ENCODE results near the gene PPP3CA. TPM values are rescaled to one million over a fixed set of nuclear protein-coding genes. Genes with fewer than 3 reads are reported as not detected.
A peak's percentile ranks its signal among the peaks of the same experiment; 100 is the strongest.

The PPP3CA gene
- total RNA-seq, 1 donor from 2014 or later = 36.5 TPM

DNA sequence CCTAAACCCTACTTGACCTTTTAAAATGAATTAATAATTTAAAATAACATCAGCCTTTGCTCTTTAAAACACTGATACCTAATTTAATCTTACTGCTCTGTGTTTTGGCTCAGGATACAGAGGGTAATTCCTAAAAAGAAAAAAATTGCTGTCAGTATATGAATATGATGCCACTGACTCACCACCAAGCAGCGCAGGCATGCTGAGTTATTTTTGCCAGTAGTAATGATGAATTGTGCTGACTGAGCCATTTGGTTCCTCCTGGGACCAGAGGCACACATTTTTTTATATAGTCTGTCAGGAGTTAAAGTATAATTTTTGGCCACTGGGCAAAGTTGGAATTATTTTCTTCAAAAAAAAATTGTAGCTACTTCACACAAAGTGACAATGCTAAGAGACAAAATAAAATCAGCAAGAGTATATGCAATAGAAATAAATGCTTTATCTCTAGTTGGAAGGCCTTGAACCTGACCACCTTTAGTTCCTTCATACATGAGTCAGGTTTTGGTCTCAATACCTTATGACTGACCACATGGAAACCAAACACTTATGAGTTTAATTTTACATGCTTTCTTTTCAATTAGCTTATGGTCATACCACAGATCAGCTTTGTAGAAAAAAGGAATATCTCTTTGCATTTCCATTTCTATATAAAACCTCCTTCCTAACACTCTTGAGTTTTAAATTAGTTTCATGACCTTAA, 115.1 kb downstream of the PPP3CA start:
- no peak for DNase-seq (ENCODE audit: low spot score)
- H3K36me3 Mint-ChIP-seq (ENCODE audit: low read depth) = no peaks in the 10 kb centered on the region
- H3K27ac Mint-ChIP-seq (ENCODE audit: unreplicated experiment) = peak overlapping the region; percentile 81
- peak; percentile 43 for TF ChIP-seq CTCF (IDR thresholded peaks at IDR 0.05)
- peaks cover 4% of the 10 kb centered on the region for H3K9me3 Mint-ChIP-seq (ENCODE audit: low read depth)
- H3K4me1 Mint-ChIP-seq (ENCODE audit: low read depth) = peaks cover 49% of the 10 kb centered on the region
- no peak overlapping the region for H3K4me3 Mint-ChIP-seq (ENCODE audit: unreplicated experiment)
- H3K27me3 Mint-ChIP-seq (ENCODE audit: low read depth) = no peaks in the 10 kb centered on the region

- no peak overlapping the region for H3K4me3 Mint-ChIP-seq (ENCODE audit: unreplicated experiment)
- peak; percentile 27 for TF ChIP-seq CTCF (IDR thresholded peaks at IDR 0.05)
- peak overlapping the region; percentile 55 for H3K27ac Mint-ChIP-seq (ENCODE audit: unreplicated experiment)
Measured at GRCh38 chr4:101230801-101231426, 116.4 kb downstream of the PPP3CA start.

GRCh38 chr4:101229116-101229515, 118.2 kb downstream of the PPP3CA start:
- DNase-seq (ENCODE audit: low spot score) = no peak
- H3K27me3 Mint-ChIP-seq (ENCODE audit: low read depth) = no peaks in the 10 kb centered on the region
- peaks cover 57% of the 10 kb centered on the region for H3K4me1 Mint-ChIP-seq (ENCODE audit: low read depth)
- H3K9me3 Mint-ChIP-seq (ENCODE audit: low read depth) = peaks cover 4% of the 10 kb centered on the region
- TF ChIP-seq CTCF (IDR thresholded peaks at IDR 0.05) = no peak
- H3K36me3 Mint-ChIP-seq (ENCODE audit: low read depth) = no peaks in the 10 kb centered on the region
- H3K27ac Mint-ChIP-seq (ENCODE audit: unreplicated experiment) = no peak overlapping the region
- H3K4me3 Mint-ChIP-seq (ENCODE audit: unreplicated experiment) = no peak overlapping the region

More at GRCh38 chr4:101230801-101231426, 116.4 kb downstream of the PPP3CA start:
- Mint-ChIP-seq H3K36me3 (ENCODE audit: low read depth) (no peaks in the 10 kb centered on the region), H3K4me1 (ENCODE audit: low read depth) (peaks cover 50% of the 10 kb centered on the region), H3K9me3 (ENCODE audit: low read depth) (peaks cover 4% of the 10 kb centered on the region), H3K27me3 (ENCODE audit: low read depth) (no peaks in the 10 kb centered on the region)
- DNase-seq (ENCODE audit: low spot score) = no peak

GRCh38 chr4:101227715-101228114, 119.6 kb downstream of the PPP3CA start:
- no peak for DNase-seq (ENCODE audit: low spot score)
- H3K36me3 Mint-ChIP-seq (ENCODE audit: low read depth) = no peaks in the 10 kb centered on the region
- no peak overlapping the region for H3K4me3 Mint-ChIP-seq (ENCODE audit: unreplicated experiment)
- H3K27me3 Mint-ChIP-seq (ENCODE audit: low read depth) = no peaks in the 10 kb centered on the region
- H3K27ac Mint-ChIP-seq (ENCODE audit: unreplicated experiment) = no peak overlapping the region
- peaks cover 67% of the 10 kb centered on the region for H3K4me1 Mint-ChIP-seq (ENCODE audit: low read depth)
- peaks cover 4% of the 10 kb centered on the region for H3K9me3 Mint-ChIP-seq (ENCODE audit: low read depth)
- TF ChIP-seq CTCF (IDR thresholded peaks at IDR 0.05) = no peak

DNA sequence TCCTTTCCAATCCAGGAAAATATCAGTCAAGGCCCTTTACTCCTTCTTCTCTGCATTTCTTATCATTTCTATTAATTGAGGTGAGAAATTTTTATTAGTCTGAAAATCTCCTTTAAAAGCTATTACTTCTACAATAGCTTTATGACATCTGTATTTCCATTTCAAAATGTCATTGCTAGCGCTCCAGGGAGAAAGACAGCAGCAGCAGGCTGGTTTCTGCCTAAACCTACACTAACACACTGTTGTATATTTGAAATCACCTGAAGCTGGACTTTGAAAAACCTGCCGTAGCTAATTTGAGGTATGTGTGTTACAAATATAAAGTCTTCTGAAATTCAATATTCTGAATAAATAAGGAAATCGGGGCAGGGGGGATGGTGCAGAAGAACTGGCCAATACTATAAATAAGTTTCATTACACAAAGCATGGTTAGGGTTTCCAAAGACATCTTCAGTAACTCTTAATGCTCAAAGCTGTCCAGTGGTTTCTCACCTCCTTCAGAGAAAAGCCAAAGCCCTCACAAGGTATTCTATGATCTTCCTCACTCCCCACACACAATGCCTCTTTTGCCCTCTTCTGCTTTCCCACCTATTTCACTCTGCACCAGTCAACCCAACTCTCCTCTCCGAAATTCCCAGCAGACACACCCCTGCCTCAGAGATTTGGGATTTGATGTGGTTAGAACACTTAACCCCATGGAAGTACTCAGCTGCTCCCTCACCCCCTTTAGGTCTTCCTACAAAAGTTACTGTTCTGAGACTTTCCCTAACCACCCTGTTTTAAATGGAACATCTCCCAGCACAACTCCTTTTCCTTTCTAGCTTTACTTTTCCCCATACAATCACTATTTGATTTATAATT, 122.7 kb downstream of the PPP3CA start:
- no peak for DNase-seq (ENCODE audit: low spot score)
- Mint-ChIP-seq H3K4me1 (ENCODE audit: low read depth) (peaks cover 65% of the 10 kb centered on the region), H3K4me3 (ENCODE audit: unreplicated experiment) (no peak overlapping the region), H3K27ac (ENCODE audit: unreplicated experiment) (no peak overlapping the region), H3K27me3 (ENCODE audit: low read depth) (no peaks in the 10 kb centered on the region), H3K9me3 (ENCODE audit: low read depth) (peaks cover 4% of the 10 kb centered on the region), H3K36me3 (ENCODE audit: low read depth) (no peaks in the 10 kb centered on the region)
- TF ChIP-seq CTCF (IDR thresholded peaks at IDR 0.05) = no peak

All from chondrocyte (in vitro differentiated cells).